NCI-H2171 treated with DMSO at 0.1 percent for 48 hours (cell line): Measurements from ENCODE around the gene SLC8A3.
"Not testable (repeated sequence)": the region's sequence is repeated elsewhere in the genome, so short reads cannot be mapped to it uniquely, and the experiment has no call there.

Experiments used
- DNase-seq: peaks from one replicate; lab custom pipeline; 2025; lab: John Stamatoyannopoulos, UW

SLC8A3 gene, protein sequence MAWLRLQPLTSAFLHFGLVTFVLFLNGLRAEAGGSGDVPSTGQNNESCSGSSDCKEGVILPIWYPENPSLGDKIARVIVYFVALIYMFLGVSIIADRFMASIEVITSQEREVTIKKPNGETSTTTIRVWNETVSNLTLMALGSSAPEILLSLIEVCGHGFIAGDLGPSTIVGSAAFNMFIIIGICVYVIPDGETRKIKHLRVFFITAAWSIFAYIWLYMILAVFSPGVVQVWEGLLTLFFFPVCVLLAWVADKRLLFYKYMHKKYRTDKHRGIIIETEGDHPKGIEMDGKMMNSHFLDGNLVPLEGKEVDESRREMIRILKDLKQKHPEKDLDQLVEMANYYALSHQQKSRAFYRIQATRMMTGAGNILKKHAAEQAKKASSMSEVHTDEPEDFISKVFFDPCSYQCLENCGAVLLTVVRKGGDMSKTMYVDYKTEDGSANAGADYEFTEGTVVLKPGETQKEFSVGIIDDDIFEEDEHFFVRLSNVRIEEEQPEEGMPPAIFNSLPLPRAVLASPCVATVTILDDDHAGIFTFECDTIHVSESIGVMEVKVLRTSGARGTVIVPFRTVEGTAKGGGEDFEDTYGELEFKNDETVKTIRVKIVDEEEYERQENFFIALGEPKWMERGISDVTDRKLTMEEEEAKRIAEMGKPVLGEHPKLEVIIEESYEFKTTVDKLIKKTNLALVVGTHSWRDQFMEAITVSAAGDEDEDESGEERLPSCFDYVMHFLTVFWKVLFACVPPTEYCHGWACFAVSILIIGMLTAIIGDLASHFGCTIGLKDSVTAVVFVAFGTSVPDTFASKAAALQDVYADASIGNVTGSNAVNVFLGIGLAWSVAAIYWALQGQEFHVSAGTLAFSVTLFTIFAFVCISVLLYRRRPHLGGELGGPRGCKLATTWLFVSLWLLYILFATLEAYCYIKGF

DNA sequence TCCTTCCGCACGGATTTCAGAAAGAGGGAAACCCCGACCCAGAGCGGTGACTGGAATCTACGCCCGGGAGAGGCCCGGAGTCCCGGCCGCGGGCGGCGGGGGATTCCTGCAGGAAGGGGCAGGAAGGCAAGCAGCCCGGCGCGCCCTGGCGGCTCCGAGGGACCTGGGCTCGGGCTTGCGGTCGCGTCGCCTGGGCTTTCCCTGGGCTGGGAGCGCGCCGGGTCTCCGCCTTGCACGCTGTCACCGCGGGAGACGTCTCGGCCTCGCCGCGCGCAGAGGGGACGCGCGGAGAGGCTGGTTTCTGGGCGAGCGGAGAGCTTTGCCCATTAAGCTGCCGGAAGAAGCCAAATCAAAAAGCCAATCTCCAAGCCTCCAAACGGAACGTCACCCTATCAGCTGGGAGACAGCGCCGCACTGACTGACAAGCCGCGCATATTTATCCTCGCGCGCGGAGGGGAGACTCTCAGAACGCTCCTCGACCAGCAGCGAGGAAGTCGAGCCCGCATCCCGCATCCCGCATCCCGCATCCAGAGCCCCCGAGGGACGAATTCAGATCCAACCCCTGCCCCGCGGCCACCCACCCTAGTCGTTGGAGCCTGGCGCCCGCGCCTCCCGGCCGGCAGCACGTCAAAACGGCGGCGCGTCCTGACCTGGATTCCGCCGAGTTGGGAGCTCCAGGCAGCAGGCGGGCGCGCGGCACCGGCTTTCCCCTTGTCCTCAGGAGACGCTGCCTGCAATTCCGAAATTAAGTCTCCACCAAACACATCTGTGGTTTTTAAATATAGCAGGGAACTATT is at the start of gene SLC8A3:
SLC8A3 (minus strand) TSS at position 293 of the 797 bp plus-strand sequence. CDS start 20,529 bp downstream, outside the sequence.
- DNase-seq, result peak; percentile 60

DNA sequence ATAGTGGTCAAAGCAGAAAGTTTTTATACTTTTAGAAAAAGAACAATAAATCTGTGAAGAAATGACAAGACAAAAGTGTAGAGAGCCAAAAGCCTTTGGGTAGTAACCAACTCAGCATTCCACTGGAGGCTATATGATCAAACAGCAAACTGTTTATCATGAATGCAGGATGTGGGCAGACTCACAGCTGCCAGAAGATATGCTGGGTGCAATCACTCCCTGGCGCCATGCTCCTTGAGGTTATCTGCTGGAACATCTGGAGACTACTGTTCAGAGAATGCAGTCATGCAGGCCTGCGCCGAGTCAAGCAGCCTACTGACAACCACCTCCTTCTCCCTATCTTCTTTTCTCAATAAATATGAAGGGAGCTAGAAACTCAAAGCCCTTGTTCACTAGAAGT is 49.0 kb upstream of the SLC8A3 start:
- no peak for DNase-seq

DNA sequence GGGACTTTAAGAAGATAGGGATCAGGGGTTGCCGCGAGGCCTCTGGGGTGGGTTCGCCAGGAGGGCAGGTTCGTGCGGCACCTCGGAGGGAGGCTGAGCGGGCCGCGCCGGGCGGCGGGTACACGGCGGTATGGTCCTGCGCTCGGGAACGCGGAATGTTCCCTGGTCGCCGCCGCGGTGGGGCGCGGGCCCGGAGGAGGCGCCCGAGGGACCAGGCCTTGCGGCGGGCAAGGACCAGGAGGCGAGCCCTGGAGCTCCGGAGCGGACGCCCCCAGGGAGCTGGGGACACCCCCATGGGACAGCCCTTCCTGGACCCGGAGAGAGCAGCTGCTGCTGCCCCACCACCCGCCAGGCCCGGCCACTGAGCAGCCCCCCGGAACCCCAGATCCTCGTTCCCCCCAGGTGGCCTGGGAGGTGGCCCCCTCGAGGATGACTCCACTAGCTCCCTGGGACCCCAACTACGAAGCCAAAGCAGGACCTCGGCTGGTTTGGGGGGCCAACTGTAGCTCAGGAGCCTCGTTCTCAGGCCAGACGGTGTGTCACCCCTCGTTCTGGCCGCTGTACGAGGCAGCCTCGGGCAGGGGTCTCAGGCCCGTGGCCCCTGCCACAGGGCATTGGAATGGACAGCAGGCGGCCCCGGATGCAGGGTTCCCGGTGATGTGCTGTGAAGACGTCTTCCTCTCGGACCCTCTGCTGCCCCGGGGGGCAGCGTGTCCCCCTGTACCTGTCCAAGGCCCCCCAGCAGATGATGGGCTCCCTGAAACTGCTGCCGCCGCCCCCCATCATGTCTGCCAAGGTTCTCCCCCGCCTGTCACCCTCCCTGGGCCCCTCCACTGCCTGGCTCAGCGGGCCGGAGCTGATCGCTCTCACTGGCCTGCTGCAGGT is 45.6 kb upstream of the SLC8A3 start:
- DNase-seq, result no peak

DNA sequence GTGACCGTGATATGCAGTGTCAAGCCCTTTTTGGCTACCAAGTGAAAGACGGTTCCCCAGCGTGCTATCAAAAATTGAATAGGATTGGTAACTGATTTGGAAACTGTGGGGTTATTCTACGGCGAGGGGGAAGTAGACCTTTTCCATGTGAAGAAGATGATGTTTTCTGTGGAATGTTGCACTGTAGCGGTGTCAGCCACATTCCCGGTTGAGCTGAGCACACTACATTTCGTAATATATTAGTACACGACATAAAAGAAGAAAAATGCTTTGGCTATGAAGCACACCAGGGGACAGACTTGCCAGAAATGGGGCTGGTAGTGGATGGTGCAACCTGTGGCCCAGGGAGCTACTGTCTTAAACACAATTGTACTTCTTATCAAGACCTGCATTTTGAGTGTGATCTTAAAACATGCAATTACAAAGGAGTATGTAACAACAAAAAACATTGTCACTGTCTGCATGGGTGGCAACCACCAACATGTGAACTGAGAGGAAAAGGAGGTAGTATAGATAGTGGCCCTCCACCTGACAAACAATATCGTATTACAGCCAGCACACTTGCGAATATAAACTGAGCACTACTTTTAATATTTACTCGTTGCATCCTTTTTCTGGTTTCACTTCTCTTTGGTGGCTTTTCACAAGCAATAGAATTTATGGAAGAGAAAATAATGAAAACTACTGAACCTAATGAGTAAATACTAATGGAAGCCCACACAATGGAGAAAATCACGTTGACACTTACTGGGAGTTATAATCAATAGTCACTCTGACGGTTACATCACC is 43.2 kb upstream of the SLC8A3 start:
- DNase-seq, result not testable (repeated sequence)

DNA sequence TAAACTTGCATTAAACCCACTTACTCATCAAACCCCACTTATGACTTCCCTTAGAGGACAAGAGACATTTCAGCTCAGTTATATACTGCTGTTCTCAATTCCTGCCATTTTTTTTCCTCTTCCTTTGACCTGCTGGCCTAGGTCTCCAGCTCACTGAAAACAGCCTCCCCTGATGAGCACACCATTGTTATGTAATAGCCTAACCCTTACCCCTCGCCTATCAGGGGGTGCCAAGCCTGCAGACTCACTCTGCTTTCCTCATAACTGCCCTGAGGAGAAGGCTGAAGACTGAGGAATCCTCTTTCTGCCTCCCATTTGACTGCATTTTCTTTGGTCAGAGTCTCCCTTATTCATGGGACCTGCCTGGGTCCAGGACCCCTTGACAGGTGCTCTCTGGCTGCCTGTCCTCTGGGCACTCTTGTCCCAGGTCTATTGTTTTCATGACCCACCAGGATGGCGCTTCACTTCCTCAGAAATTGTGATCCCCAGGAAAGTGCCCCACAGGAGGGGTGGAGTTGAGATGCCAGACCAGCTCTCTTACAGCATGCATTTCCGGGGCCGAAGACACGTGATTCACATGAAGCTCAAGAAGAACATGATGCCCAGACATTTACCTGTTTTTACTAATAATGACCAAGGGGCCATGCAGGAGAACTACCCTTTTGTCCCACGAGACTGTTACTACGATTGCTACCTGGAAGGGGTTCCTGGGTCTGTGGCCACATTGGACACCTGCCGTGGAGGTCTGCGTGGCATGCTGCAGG is 41.3 kb upstream of the SLC8A3 start:
- DNase-seq, result not testable (repeated sequence)

DNA sequence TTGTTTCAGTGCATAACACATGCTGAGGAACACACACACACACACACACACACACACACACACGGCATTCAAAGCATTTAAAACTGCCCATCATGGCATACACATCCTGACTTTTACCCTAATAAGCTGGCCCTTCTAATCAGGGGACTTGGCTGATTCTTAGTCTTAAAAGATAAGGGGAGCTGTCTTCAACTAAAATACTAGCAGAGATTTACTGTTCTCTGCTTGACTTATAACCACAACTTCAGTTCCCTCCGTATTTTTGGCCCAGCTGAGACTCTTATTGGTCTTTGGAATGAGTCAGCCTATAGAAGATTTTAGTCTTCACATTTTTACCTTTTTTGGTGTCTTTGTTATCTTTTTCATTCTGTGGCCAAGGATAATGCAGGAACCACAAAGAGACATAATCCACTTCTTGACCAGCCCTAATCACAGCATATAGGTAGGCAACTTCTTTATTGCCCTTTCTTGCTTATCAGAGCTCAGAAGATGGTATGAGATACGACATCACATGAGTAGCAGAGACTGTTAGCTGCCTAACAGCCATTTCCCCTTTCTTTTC is 25.1 kb upstream of the SLC8A3 start:
- DNase-seq, result no peak

DNA sequence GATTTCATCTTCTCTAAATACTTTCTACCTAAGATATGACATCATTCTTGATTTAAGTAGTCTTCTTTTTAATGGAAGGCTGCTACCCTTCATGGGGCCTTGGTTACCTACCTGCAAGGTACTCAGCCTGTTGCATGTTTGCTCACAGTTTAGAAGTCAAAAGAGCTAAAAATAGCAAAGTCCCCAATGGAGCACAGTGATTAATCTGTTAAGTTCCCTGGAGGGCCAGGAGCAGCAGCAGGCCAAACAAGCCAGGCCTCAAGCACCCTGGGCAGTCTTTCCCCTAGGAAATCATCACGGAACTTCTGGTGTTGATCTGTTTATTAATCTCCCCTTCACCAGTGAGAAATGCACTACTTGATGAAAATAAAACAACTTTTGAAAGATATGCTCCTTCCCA is 24.0 kb upstream of the SLC8A3 start:
- no peak for DNase-seq

DNA sequence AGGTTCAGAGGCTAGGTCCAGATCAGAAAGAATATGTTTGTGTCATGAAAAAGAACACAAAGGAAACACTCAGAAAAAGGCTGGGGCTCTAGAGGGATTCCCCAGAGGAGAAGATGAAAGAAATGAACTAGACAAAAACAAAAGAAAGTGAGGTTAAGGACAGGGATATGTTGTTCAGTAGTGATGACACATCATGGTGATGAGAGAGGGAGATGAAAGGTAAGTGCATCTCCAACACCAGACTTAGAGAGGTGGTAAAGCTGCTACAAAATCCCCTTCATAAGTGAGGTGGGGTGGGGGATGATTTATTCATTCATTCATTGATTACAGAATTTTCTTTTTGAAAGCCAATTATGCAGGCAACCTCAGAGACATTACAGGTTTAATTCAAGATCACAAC is 19.6 kb upstream of the SLC8A3 start:
- no peak for DNase-seq

DNA sequence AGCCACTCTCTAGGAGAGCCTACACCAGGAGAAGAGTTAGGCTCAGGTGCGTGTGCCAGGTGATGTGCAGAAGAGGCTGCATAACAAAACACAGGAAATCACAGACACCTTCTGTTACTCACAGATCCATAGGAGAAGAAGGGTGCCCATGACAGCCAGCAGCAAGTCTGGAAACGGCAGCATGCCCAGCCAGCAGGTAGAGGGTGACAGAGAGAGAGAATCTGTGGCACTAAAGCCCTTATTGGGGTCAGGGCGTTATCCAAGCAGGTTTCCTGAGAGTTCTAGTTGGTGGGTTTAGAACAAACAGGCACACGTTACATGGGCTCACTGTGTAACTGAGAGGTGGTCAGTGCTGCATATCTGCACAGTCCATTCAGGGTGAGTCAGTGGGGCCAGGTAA is 14.9 kb upstream of the SLC8A3 start:
- no peak for DNase-seq

DNA sequence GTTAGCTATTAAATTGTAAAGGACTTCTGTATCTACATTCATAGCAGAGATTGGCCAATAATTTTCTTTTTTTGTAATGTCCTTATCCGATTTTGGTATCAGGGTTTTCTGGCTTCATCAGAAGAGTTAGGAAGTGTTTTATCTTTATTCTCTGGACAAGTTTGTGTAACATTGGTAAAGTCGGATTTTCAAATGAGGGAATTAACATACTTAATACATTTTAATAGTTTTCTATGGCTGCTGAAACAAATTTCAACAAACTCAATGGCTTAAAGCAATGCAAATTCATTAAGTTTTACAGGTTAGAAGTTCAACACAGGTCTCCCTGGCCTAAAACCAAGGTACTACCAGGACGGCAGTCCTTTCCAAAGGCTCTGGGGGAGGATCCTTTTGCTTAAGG is 13.2 kb upstream of the SLC8A3 start:
- no peak for DNase-seq

DNA sequence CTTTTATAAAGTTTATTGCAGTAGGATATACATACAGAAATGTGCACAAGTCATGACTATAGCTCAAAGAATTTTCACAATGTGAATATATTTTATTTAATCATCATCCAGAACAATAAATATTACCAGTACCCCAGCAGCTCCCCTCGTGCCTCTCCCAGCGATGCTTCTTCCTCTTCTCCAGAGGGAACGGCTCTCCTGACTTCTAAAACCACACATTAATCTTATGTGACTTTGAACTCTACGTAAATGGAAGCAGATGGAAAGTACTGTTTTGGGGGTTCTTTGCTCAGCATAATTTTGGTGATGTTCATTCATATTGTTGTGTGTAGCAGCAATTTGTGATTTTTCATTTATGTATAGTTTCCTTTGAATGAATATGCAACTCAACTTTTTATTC is 4.6 kb upstream of the SLC8A3 start:
- no peak for DNase-seq

DNA sequence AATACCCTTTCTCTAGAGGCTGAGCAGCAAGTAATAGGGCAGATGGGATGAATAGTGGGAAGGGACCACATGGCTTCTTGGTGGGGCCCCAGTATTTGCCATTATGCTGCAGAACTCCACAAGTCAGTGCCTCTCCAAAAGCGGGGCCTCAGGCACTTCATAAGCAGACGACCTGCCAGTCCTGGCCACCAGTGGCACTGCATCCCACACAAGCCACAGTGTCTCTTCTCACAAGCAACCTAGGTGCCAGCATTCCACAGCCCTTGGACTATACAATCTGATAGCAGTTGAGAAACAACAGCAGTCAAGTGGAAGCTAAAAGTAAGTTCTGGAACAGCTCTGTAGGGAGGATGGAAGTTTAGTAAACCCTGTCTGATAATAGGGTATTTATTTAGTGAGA is 4.2 kb upstream of the SLC8A3 start:
- DNase-seq, result no peak

DNA sequence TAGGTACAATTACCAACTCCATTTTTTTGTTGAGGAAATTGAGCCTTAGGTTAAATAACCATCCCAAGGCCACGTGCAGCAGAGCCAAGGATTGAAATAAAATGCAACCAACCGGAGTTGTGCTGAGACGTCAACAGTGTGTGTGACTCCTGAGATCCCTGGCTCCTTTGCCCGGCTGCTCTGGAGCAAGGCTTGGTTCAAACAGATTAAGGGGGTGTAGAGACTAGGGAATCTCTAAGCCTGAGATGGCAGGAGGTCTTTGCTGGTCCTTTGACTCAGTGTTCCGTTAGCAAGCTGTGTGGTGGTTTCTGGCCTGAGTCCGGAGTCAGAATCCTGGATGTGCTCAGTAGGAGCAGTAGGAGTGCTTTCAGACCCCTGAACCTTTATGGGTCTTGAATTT is 1.4 kb upstream of the SLC8A3 start:
- DNase-seq, result no peak

DNA sequence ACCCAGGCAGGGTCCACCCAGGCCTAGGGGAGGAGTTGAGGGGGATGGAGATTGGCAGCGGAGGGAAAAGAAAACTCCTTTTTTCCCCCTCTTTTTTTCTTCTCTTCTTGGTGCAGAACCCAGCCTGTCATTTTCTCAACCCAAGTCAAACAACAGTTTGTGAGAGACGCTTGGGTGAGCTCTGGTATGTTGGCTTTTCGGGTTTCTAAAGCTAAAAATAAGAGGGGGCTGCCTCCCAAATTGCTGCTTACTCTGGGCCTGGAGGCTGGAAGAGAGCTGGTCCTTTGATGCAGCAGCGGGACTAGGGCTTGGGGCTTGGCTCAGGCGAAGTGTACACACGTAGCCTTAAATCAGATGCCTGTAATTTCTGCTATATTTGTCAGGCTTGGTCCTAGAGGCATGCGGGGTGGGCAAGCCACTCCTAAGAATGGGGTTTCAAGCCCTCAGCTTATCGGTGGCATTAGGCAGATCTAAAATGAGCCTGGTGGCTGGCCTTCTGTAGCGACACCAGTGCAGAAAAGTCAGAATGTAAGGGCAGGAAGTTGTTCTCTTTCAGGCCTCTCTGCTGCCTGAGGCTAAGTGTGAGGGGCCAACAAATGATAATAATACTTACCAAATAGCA is 816 bp upstream of the SLC8A3 start:
- no peak for DNase-seq

DNA sequence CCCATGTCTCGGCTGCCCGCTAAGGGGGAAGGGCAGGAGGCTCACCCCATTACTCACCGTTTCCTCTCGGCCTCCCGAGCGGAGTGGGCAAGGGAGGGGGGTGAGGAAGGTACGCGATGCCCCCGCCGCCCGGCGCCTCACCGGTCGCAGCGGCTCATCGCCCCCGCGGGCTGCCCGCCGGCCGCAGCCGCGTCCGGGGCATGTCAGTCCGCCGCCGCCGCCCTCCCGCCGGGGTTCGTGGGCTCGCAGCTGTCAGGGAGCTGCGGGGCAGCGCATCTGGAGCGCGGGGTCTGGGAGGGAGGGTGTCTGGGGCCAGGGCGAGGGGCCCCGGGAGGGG is 461 bp downstream of the SLC8A3 start:
- DNase-seq, result no peak

DNA sequence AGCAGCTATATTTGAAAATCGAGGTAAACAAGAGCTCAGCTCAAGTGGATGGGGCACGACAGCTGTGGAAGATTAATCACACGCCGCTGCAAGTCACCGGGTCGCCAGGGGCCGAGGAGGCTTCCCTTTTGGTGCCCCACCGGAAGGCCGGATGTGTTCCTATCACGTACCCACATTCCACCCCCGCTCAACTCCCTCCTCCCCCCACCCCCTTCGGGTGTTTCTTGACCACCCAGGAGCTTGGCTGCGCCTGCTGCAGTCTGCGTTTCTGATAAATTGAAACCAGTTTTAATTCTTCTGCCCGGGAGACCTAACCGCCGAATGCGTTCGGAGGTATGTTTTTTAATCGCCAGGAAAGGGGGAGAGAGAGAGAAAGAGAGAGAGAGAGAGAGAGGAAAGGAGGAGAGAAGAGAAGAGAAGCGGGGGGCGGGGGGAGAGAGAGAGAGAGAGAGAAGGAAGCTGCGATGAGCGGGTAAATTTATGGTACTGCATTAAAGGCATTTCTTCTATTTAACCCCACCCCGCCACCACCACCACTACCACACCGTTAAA is 1.8 kb downstream of the SLC8A3 start:
- DNase-seq, result peak; percentile 21

DNA sequence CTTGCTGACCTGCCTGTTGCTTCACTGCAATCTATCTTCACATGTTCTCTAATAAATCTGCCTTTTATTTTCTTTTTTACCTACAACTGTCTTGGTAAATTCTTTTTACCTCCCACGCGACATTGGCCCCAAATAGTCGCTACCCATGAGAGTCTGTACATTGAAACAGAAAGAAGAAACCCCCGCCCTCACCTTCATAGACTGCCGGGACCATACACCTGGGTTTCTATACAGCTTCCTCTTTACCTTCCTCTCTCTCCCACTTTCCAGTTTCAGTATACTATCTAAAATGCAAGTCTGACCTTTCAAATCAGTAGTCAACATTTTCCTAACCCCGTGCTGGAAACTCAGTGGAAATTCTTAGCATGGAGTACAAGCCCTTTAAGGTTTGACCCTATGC is 4.8 kb downstream of the SLC8A3 start:
- no peak for DNase-seq

DNA sequence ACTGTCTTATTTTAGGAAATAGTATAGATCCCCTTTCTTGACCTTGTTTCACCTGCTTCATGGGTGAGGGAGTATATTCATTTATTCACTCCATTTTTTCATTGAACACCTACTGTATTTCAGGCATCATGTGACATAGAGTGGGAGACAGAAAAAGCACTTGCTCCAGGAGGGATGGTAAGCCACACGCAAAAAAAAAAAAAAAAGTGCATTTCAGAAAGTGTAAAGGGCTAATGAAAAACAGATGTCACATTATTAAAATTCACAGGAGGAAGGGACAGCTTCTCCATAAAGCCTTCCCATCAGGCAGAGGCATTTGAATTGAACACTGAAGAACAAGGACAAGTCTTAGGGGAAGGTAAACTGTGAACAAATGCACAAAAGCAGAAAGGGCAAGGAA is 7.5 kb downstream of the SLC8A3 start:
- DNase-seq, result no peak

DNA sequence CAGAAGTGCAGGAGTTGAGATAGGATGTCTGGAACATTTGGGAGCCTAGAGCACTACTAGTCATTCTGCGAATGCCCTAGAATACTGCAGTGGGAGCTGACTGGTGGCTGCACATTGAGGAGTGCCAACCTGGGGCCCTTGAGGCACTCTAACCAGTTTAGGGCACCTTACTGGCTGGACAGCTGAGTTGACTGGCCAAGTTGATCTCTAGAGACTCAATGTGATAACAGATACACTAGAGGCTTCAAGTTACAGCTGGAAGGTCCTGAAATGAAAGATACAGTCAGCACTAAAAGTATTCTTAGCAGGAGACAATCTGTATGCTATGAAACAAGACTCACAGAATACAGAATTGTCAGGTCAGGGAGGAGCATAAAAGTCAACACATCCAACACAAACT is 8.0 kb downstream of the SLC8A3 start:
- DNase-seq, result no peak
